SK-N-MC (cell line): ENCODE data around the gene KCTD6.
"Not testable (repeated sequence)": the region's sequence is repeated elsewhere in the genome, so short reads cannot be mapped to it uniquely, and the experiment has no call there.

ENCODE experiments used
- DNase-seq: peaks from one replicate; pipeline ENCODE4 v3.0.0-alpha.2; 2011; ENCODE audit warnings: low read depth, low spot score
- H3K27ac ChIP-seq: fragments of 200-600 bp; sonication (generic); 2 replicates; pipeline ENCODE4 v1.5.1; 2016; ENCODE audit warnings: mixed run types
- H3K36me3 ChIP-seq: fragments of 200-600 bp; sonication (generic); 2 replicates; pipeline ENCODE4 v1.6.1; 2017; ENCODE audit warnings: antibody characterized with exemption, low read length, mixed read lengths; ENCODE audit not compliant: insufficient read depth
- H3K4me3 ChIP-seq: fragments of 200-600 bp; sonication (generic); 2 replicates; pipeline ENCODE4 v1.5.1; 2016
- H3K9ac ChIP-seq: fragments of 200-600 bp; sonication (generic); 2 replicates; pipeline ENCODE4 v1.8.0; 2017; ENCODE audit warnings: mixed run types, mixed read lengths; ENCODE audit not compliant: insufficient read length
- H3K9me3 ChIP-seq: fragments of 200-600 bp; sonication (generic); 2 replicates; pipeline ENCODE4 v1.6.1; 2017; ENCODE audit warnings: low read depth, mild to moderate bottlenecking, antibody characterized with exemption, low read length, moderate library complexity, mixed read lengths
- EZH2 ChIP-seq: fragments of 200-600 bp; sonication (generic); IDR thresholded peaks from one replicate; pipeline ENCODE4 v1.6.1; 2017; ENCODE audit warnings: antibody characterized with exemption
- FOXP2 ChIP-seq: optimal IDR thresholded peaks from 2 replicates; pipeline ENCODE3; 2011; ENCODE audit warnings: mild to moderate bottlenecking, moderate library complexity; ENCODE audit not compliant: insufficient read depth; ENCODE audit errors: extremely low read length, control extremely low read depth
- POLR2AphosphoS5 ChIP-seq: IDR thresholded peaks from 2 replicates; pipeline ENCODE4 v1.6.1; 2012; ENCODE audit warnings: mild to moderate bottlenecking, low read depth, low read length, borderline replicate concordance

KCTD6 gene

DNA sequence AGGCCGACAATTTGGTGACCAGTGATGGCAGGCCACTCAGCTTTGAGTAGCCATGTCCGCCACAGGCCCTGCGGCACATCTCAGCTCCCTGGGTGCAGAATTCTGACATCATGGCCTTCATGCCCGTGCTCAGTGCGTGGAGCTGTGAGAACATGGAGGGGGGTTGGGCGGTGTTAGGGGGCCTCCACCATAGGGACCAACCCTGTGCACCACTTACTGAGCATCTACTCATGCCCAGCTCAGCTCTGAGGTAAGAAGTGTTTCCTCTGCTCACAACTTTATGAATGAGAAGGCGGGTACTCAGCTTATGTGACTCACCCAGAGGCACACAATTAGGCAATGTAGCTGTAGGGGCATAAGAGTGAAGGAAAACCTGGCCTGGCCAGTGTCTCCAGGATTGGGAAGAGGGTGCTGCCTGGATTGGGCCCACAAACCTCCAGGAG, 34.6 kb downstream of the KCTD6 start:
- H3K27ac ChIP-seq: no peak overlapping the region
- no peak for DNase-seq
- no peaks in the 10 kb centered on the region for H3K9me3 ChIP-seq
- no peak for TF ChIP-seq POLR2AphosphoS5
- no peak for TF ChIP-seq FOXP2
- TF ChIP-seq EZH2: no peak
- H3K36me3 ChIP-seq: no peaks in the 10 kb centered on the region
- no peak overlapping the region for H3K9ac ChIP-seq
- H3K4me3 ChIP-seq: no peak overlapping the region

DNA sequence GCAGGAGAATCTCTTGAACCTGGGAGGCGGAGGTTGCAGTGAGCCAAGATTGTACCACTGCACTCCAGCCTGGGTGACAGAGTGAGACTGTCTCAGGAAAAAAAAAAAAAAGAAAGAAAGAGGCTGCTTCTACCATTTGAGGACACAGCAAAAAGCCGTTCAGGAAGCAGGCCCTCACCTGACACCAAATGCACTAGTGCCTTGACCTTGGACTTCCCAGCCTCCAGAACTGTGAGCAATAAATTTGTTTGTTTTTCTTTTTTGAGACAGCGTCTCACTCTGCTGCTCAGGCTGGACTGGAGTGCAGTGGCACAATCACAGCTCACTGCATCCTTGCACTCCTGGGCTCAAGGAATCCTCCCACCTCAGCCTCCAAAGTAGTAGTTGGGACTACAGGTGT, 35.5 kb downstream of the KCTD6 start:
- DNase-seq, H3K9me3 ChIP-seq, H3K9ac ChIP-seq, H3K27ac ChIP-seq, H3K4me3 ChIP-seq, H3K36me3 ChIP-seq: not testable (repeated sequence)

DNA sequence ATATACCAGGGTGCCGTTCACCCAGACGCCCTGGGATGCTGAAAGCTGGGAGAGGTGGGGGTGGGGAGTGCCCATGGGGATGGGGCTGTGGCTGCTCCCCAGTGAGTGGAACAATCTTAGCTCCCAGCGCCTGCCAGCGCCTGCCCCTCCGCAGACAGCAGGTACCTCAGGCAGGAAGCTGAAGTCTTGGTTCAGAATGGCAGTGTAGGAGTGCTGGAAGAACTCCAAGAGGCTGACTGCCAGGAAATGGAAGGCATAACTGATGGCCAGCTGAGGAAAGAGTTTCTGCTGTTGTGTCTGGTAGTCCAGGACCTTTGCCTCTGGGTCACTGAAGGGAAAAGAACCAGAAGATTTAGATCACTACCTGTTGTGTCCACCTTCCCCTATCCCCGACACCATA, 36.7 kb downstream of the KCTD6 start:
- no peaks in the 10 kb centered on the region for H3K9me3 ChIP-seq
- TF ChIP-seq FOXP2 (no peak), POLR2AphosphoS5 (no peak), EZH2 (no peak)
- no peak overlapping the region for H3K4me3 ChIP-seq
- H3K36me3 ChIP-seq: no peaks in the 10 kb centered on the region
- no peak overlapping the region for H3K9ac ChIP-seq
- no peak for DNase-seq
- no peak overlapping the region for H3K27ac ChIP-seq

DNA sequence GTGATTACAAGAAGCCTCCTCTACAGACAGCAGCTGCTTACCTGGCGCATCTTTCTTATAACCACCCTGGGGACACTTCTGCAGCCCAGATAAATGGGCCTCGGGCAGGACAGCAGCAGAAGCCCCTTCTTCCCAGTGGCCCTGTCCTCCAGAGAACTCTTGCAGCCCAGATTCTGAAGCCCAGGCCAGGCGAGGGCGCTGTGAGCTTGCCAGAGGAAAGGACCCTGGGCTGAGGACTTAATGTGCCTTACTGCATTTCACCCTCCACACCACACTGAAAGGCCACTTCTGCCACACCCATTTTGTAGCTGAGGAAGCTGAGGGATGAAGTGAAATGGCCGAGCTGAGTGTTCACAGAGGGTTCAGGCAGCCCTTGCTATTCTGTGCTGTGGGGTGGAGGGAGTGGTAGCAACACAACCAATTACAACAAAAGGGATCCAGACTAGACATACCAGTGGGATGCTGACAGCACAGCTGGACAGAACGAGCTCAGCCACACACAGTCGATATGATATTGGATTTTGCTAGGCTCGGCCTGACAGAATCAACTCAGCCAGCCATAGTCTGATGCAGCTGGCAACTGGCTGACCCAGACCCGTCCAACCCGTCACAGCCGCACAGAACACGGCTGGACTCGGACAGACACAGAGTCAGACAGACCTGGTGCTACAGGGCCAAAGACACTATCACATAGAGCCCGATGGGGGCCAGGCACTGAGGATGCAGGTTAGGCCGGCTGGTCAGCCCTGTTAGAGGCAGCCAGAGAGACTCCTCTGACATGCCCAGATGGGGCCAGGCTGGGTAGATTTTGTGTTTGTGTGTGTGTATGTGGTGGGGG, 37.8 kb downstream of the KCTD6 start:
- no peak for DNase-seq
- no peaks in the 10 kb centered on the region for H3K9me3 ChIP-seq
- no peaks in the 10 kb centered on the region for H3K36me3 ChIP-seq
- H3K4me3 ChIP-seq: no peak overlapping the region
- no peak for TF ChIP-seq POLR2AphosphoS5
- no peak for TF ChIP-seq EZH2
- no peak for TF ChIP-seq FOXP2
- H3K9ac ChIP-seq: no peak overlapping the region
- no peak overlapping the region for H3K27ac ChIP-seq

DNA sequence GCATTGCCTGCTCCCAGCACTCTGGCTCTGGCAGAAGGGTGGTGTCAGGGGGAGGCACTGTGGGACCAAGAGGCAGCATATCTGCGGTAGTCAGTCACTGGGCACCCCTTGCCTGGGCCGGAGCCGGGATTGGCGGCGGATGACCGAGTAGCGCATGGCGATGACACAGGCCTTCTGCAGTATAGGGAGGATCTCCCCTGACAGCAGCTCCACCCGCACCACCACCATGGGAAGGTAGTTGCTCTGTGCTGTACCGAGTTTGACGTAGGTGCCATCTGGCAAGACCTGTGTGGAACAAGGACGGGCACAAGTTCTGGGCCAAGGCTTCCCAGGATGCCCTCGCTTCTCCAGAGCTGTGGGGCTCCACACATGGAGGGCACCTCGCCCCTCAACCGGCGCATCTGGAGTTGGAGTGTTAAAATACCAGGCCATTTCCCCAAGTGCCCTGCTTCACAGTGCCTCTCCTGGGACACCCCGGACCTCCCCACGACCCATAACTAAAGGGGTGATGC, 38.5 kb downstream of the KCTD6 start:
- no peak overlapping the region for H3K27ac ChIP-seq
- H3K9ac ChIP-seq: no peak overlapping the region
- no peaks in the 10 kb centered on the region for H3K9me3 ChIP-seq

DNA sequence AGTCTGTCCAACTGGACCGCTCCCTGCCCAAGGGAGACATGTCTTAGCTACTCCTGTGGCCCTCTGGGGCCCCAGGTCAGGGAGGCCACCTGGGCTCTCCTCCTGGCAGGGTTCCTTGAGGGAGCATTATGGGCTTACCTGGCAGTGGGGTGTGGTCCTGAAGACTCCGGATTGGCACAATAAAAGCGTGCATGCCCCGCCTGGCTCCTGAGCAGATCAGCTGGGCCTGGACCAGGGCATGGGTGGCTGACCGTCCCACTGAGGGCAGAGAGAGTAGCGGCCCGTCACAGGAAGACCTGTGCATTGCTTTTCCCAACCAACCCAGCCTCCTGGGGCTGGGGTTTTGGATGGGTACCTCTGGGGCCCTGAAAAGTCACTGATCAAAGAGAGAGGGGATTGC, 39.7 kb downstream of the KCTD6 start:
- TF ChIP-seq FOXP2 (no peak), EZH2 (no peak), POLR2AphosphoS5 (no peak)
- H3K36me3 ChIP-seq: no peaks in the 10 kb centered on the region
- H3K4me3 ChIP-seq: no peak overlapping the region
- no peak for DNase-seq
- H3K9me3 ChIP-seq: no peaks in the 10 kb centered on the region
- no peak overlapping the region for H3K9ac ChIP-seq
- H3K27ac ChIP-seq: no peak overlapping the region

More for the DNA sequence above, 38.5 kb downstream of the KCTD6 start:
- no peaks in the 10 kb centered on the region for H3K36me3 ChIP-seq
- no peak for DNase-seq
- no peak for TF ChIP-seq POLR2AphosphoS5
- no peak for TF ChIP-seq FOXP2
- TF ChIP-seq EZH2: no peak
- H3K4me3 ChIP-seq: no peak overlapping the region

DNA sequence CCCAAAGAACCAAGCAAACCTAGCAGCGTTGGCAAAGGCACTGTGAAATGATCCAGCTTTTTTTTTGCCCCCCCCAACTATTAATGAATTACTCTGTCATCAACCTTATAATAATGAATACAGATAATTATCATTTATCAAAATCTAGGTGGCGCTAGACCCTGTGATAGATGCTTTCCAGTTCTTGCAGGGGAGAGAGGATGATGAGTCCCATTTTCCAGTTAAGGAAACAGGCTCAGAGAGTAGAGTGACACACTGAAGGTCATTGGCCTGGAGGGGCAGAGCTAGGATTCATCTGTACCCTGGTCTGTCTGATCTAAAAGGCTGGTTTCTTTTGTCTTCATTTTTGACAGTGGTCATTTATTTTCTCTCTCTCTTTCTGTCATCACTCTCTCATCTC, 40.1 kb downstream of the KCTD6 start:
- no peaks in the 10 kb centered on the region for H3K9me3 ChIP-seq
- TF ChIP-seq FOXP2: no peak
- TF ChIP-seq POLR2AphosphoS5: no peak
- TF ChIP-seq EZH2: no peak
- H3K27ac ChIP-seq: no peak overlapping the region
- H3K36me3 ChIP-seq: no peaks in the 10 kb centered on the region
- H3K9ac ChIP-seq: no peak overlapping the region
- no peak overlapping the region for H3K4me3 ChIP-seq
- DNase-seq: no peak

DNA sequence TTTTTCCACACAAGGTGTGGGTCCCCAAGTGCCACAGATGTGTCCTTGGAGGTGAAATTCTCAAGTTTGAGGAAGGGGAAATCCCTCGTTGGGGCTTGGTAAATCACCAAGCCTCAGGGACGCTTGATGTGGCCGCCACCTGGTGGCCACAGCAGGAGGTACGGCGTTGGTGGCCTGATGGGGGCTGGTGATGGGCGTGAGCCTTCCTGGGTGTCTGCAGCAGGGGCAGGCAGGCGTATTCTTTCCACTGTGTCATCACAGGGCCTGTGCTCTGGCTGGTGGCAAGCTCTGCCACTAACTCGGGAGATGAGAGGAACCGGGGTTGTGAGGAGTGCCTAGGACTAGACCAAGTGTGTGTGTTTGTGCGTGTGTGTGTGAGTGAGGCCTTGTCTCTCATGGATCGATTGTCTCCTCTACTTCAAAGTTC, 40.9 kb downstream of the KCTD6 start:
- no peaks in the 10 kb centered on the region for H3K36me3 ChIP-seq
- H3K9me3 ChIP-seq: no peaks in the 10 kb centered on the region
- DNase-seq: no peak
- H3K9ac ChIP-seq: no peak overlapping the region
- H3K4me3 ChIP-seq: no peak overlapping the region
- no peak overlapping the region for H3K27ac ChIP-seq
- no peak for TF ChIP-seq EZH2

DNA sequence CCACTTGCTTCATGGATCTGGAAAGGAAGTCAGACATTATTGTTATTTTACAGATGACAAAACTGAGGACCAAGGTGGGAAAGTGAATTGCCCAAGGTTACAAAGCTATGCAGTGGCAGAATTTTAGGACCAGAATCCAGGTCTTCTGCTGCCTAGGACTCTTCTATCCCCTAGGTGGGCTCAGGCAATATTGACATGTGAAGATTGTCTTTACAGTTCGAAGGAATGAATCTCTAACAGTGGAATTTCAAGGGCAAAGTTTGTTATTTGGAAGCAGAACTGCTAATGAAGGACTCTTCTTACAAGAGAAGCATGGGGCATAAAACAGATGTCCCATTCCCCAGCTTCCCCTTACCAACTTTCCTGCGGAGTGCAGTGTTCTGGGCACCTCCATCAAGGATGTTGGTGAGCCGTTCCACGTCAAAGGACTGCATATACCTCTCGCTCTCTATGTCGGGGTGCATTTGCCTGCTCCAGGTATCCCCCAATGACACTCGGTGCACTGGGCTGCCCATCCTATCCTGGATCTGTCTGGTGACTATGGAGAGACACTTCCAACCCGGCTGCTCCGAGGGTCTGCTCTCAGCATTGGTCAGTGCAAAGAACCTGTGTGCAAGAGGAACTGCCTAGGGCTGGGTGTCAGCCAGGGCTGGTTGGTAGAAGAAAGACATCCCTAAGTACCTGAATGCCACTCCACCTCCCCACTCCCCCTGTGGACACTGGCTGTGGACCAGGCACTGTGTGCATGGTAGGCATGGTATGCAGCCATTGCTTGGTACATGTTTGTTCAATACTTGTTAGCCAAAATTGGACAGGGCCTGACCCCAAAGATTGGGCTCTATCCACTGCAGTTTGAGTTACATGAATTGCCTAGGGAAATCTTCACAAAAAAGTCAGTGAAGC, 42.9 kb downstream of the KCTD6 start:
- TF ChIP-seq FOXP2: no peak
- no peak for TF ChIP-seq POLR2AphosphoS5
- TF ChIP-seq EZH2: no peak
- Histone ChIP-seq H3K4me3 (no peak overlapping the region), H3K27ac (no peak overlapping the region), H3K36me3 (no peaks in the 10 kb centered on the region), H3K9me3 (no peaks in the 10 kb centered on the region), H3K9ac (no peak overlapping the region)
- no peak for DNase-seq
